GM21447 (cell line): Measurements from ENCODE around the gene ITPR2.

Experiments used
- ATAC-seq: cut with Tn5 transposase; IDR thresholded peaks from one replicate; pipeline ENCODE4 v1.9.1; 2021; ENCODE audit not compliant: unreplicated experiment

The ITPR2 gene

DNA sequence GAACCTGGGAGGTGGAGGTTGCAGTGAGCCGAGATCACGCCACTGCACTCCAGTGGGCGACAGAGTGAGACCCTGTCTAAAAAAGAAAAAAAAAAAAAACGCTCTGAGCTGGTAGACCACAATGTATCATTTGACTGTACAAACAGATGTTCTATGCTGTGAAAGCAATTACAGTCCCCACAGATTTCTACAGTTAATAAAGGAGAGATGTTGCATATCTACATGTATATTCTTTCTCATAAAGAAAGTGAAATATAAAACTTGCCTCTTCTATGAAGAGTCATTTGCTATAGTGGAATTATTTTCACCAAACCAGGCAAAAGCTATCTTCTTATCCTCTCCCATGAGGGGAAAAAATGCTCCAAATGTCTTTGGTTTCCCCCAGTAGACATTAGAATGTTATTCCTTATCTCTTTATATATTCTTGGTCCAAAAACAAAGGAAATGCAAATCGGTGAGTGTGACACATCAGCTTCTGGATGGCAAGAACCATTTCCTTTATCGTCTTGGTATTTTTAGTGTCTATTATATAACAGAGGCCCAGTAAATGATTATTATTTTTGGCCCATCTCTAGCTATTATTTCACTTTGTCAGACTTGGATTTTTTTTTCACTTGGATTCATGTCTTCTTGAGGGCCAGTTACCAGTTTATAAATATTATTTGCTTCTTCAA, 407.3 kb downstream of the ITPR2 start:
- ATAC-seq: peak; percentile 49

DNA sequence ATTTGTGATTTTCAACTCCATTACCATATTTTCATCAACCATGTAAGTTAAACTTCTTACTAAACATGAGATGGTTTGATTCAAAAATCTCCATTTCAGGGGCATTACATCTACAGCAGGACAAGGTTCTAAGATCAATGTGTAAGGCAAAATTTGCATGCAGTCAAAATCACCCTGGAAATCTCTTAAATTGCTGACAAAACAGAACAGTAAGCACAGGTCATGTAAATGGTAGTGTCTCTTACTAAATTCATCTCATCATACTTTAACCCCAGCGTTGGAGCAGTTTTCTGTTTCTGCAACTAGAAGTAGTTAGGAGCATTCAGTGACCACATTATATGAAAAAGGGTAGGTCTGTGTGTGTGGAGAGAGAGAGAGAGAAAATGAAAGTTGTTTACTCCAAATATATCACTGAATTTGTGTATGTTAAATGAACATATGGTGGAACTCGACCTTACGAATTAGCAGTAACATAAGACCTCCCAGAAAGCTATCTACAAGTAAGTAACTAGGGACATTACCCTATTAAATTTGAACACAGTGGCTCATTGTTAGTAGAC, 410.1 kb downstream of the ITPR2 start:
- ATAC-seq: peak; percentile 65

DNA sequence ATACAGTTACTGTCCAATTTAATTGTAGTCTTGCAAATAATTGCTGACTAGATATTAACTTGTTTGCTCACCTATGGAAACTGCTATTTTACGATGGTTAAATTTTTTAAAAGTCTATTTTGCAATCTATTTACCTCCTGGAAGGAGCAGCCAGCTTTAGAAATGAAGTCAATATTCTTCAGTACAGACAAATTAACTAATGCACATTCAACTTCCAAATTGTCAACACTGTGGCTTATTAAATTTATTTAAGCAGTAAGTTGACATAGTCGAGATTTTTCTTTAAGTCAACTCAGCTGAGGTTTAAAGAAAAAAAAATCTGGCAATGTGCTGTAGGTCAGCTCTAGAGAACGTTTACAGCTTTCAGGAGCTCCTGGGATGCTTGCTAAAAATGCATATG, 416.4 kb downstream of the ITPR2 start:
- ATAC-seq: no peak

DNA sequence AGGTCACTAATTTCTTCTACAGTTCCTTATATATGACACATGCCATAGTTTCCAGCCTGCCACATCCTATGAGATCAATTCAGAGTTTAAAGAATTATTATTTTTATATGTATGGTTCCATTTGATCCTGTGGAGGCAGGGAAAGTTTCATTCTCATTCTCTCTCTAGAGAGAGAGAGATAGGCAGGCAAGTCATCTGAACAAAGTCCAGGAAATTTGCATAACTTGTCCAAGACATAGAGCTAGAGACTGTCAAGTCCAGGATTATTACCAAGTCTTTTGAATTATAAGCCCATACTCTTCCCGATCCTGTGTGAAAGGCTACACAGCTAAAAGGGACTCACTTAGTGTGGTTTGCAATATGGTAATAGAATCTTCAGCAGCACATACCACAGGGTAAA, 422.3 kb downstream of the ITPR2 start:
- no peak for ATAC-seq

DNA sequence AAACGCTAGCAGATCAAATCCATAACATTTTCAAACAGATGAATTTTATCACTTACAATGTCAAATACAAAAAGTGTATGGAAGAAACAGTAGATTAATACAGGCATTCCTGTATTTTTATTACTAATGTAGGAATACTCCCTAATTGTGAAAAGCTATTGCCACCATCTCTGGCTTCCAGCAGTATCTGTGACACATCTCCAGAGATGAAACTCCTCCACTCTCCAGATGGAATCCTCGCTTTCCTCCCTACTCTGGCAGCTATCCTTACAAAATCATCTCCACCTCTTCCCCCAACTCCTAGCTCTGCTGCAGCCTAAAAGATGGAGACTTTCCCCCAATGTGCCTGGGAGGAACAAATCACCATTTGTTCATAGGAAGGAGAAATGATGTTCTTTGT, 426.2 kb downstream of the ITPR2 start:
- no peak for ATAC-seq

DNA sequence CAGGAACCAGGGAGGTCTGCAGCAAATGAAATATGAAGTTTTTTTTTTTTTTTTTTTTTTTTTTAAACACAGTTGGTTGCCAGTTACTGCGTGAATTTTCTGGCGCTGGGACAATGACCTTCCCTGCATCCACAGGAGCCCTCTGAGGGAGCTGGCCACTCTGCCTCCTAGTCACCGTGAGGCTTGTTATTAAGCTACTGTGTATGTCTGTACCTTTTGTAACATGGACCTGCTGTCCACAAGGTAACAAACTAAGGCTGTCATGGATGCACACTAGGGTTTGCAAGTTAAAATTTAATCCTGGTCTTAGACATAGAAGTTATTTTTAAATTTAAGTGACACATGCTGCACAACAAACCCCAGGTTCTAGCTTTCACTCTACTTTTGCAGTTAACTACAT, 426.6 kb downstream of the ITPR2 start:
- ATAC-seq: no peak

DNA sequence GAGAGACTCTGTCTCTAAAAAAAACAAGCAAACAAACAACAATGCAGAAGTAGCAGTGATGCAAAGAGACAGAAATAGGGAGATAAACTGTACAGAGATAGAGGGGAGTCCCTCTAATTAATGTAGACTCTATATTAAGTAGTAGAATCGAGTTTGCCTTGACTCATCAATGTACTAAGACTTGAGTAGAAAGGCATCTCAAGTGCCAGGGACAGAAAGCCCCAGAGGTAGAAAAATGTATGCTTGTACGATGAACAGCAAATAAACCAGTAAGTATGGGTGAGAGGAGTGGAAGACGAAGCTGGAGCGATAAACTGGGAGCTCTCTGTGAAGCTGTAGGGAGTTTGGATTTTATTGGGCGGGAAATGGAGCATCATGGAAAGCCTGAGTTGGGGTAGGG, 429.4 kb downstream of the ITPR2 start:
- no peak for ATAC-seq

DNA sequence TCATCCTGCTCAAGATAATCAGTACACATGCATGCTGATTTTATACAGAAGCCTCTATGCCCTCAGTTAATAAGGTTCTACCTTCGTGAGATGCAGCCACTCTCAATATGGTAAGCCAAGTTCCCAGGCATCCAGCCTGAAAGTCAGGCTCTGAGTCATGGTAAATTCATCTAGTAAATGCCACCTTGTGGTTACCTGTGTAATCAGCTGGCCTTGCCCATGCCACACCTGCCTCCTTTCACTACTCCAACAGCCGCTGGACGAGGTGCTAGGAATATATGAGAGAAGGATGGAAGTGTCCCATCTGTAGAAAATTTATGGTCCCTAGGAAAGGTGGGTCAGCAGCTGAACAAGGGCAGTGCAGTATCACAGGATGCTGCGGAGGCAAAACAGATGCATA, 430.3 kb downstream of the ITPR2 start:
- ATAC-seq: no peak

DNA sequence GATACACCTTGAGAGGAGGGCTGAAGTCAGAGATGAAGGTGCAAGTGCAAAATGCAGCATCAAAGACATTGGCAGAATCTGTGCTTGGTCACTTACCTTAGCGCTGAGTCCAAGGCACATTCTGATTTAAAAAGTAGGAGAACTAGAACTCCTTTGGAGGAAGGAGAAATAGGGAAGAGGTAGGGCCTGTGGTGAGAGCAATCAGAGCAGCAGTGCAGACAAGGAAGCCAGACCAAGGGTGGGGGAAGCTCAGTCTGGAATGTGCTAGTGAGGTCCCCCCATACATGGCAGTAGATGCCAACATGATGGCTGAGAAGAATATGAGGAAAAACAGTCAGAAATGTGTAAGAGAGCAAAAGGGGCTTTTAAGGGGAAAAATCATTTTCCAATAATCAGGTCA, 431.1 kb downstream of the ITPR2 start:
- ATAC-seq: no peak

DNA sequence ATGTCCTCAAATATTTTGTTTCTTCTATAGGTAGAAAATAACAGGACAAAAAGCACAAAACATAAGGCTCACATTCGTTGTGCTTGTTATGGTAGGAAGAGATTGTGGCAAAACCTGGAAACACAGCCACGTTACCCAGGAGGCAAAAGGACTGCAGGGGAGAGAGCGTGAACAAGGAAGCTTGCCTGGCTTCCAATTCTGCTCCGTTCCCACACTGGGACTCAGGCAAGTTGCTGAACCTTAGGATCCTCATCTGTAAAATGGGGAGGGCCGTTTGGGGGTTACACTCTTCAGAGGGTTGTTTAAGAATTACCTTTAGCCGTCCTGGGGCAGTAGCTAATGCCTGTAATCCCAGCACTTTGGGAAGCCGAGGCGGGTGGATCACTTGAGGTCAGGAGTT, 432.4 kb downstream of the ITPR2 start:
- no peak for ATAC-seq

DNA sequence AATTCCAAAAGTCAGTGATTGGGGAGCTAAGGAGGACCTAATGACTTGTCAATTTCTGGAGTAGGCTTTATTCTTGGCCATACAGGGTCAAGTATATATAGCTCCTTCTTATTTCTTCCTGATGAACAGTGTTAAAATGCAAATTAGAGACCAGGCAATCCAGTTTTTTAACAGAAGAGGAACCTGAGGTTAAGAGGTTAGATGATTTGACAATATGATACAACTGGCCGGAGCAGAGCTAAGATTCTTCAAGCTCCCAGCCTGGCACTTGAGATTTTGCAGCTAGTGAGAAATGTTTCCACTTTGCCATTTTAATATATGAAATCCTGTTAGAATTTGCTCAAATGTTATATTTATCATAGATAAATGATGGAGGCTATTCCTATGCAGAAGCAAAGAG, 433.6 kb downstream of the ITPR2 start:
- no peak for ATAC-seq

DNA sequence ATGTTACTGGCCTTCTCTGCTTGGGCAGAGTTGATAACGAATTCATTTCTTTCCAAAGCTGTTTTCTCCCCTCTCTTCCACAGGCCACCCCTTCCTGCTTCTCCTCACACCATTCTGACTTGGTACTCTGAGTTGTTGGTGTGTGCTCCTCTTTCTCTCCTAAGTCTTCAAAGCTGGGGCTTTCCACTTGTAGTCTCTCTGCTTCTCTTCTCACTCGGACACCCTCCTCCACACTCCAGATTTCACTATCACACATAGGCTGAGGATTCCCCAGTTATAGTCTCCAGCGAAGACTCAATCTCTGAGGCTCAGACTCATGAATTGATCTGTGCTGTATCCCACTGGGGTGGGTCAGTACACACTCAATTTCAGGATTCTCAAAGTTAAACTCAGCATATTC, 436.6 kb downstream of the ITPR2 start:
- no peak for ATAC-seq

DNA sequence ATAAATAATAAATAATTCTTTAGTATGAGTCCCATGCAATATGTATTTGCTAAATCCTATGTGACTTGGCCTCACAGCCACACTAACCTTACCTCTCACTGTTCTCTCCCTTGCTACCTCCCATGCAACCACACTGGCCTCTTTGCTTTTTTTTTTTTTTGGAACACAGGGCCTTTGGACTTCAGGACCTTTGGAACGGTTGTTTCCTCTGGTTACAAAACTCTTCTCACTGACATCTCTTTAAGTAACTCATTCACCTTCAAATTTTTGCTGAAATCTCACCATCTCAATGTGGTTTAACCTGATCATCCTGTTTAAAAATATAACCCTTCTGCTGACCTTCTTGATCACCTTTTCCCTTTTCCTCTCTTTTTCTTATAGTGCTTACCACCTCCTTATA, 443.7 kb downstream of the ITPR2 start:
- no peak for ATAC-seq

DNA sequence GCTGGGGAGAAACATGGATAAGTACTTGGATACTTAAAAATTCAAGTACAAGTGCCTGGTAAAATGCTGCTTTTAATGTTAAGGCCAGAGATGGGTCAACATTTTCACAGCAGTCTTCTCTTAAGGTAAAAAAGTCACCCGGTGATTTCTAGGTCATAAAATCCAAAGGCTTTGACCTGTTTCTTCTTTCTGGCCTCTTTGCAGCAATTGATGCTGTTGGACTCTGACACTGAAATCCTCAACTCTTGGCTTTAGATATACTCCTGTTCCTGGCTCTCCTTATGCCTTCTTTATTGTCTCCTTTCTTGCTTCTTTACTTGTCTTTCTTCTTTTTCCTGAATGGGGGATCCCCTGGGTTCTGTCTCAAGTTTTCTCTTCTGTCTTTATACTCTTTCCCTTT, 448.5 kb downstream of the ITPR2 start:
- no peak for ATAC-seq

DNA sequence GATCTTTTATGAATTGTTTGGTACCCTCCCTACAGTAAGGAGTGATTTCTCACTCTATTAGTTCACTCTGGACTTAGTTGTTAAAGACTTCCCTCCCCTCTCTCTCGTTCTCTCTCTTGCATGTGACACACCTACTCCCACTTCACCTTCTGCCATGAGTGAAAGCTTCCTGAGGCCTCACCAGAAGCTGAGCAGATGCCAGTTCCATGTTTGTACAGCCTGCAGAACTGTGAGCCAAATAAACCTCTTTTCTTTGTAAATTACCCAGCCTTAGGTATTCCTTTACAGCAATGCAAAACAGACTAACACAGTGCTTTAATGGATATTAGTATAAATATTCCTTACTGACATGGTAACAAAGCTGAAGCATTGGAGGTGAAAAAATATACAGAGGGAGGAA, 450.0 kb downstream of the ITPR2 start:
- no peak for ATAC-seq

DNA sequence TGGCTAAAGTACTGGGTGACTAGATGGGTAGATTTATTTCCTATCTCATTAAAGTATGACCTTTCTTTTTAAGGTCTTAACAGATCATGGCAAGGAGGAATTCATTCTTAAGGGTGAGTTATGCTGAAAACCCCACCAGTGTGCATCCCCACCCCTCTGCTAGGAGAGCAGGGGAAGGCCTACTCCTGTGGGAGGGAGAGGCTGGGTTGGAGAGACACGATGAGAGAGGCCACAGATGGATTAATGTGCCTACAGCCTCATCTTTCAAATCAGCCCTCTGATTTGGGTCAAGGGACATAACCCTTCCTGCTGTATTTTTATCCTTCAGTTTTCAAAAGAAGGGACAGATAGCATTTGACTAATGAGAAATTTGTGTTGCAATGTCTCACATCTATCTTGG, 452.1 kb downstream of the ITPR2 start:
- ATAC-seq: no peak

DNA sequence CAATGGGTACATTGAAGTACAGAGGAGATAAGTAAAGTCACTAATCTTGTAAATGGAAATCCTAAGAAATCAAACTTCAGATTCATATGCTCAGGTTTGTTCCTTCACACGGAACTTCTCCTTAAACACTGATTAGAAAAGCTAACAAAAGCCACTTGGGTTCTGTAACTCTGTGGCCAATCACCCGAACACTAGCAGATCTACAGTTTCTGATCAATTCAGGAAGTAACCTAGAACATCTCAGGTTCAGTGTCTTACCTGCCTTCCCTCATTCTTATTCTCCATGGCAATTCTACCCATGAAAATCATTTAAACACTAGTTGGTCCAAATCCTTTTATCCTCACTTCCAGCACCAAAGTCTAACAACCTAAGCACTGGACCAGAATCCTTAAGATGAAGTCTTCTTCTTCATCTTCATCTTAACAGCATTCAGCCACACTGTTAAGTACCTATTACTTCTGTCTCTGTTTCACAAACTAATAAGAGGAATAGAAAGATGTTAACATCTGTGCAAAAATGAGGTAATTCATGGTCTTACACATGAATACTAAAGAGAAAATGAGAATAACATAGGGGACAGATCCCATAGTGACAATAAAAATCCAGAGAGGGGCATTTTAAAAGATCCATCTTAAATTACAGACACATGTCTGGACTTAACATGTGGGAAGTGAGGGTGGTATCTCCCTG, 453.1 kb downstream of the ITPR2 start:
- no peak for ATAC-seq

DNA sequence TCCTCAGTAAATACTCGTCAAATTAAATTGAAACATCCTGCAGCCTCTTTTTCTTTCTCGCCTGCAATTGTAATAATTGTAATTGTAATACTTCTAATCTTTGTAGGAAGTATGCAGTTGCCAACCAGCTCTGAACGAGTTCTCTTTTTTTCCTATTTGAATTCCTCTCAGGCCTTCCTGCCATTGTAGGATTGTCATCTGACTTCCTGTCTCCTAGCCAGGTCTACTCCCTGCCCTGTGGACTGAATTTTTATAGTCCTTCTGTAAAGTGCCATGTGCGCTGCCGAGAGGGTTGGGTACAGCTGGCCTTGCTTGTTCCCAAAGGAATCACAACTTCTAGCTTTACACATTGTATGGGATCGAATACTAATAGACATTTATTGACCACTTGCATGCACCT, 454.3 kb downstream of the ITPR2 start:
- ATAC-seq: no peak

DNA sequence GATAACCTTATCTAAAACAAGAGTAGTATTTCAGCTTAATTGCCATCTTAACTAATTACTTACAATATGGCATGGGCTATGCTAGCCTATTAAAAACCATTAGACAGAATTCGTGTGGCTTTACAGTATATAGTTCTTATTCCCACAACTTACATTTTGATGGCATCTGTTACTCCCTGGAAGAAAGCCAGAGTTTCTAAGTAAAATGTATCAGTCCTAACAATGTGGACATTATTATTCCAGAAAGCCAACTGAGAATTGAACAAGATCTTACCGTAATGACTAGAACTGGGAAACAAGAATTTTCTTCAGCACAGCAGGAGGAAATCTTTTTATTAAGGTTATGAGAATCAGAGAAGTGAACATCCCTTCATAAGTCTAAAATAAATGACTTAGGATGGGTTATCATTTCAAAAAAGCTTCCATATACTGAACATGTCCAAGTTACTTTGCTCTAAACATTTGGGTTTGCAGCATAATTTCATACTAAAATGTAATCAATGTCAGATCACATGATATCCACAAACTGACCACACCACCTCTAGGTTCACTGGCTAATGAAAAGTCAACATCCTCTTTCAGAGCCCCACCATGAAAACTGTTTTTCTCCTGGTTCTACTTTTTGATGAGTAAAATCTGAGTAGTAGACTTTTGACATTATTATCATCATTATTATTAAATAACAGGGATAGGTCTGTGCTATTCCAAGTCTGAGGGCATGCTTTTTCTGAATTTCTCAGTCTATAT, 457.9 kb downstream of the ITPR2 start:
- no peak for ATAC-seq

DNA sequence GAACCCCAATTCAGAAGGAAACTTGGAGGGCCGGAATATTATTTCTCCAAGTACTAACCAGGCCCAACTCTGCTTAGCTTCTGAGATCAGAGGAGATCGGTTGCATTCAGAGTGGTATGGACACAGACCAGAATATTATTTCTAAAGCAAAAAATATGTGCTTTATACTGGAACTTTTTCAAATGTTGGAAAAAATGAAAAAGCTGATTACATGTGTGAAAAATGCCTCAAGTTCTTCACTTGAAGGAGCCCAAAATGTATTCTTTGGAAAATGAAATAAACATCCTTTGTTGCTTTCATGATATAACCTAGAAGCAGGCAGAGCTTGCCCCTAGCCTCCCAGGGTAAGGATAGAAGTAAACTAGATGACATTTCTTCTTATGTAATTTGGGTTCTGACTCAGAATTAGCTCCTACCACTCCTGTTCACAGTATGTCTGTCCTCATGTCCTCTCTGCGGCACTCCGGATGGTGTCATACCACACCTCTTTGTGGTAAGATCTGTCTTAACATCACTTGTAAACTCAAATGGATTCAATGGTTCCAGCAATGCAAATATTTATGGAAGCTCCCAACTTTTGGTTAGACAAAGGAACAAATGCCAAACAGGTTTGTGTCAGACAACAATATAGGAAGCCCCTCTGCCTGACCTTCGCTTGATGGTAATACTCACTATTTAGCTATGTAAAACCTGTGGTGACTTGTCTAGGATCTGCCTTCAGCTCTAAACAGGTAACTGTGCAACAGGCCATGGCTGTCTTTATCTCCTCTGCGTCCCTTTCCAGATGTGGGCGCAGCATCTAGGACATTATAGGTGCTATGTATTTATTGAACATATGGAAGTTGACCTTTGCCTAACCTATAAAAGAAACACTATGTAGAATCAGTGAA, 459.1 kb downstream of the ITPR2 start:
- no peak for ATAC-seq

DNA sequence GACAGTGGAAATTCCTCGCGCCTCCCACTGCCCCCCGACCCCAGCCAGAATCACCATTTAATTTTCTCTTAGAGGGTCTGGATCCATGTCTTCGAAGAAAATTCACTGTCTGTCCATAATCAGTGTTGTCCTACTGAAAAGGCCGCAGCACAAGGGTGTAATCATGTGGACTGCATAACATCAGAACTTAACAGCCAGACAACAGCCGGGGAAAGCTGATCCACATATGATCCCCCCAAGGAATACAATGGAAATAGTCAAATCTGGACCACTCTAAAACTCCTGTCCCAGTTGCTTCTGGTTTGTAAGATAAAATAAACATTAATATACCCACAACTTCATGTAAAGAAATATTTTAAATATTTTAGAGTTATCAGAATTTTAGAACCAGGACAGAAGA, 460.1 kb downstream of the ITPR2 start:
- ATAC-seq: no peak
